Spleen (tissue), 7 donors: ENCODE measurements around the gene CDR2.
A peak's percentile ranks its signal among the peaks of the same experiment; 100 is the strongest.

Experiments used
- POLR2AphosphoS5 ChIP-seq, 3 donors: sonication (generic); formaldehyde crosslinking; IDR thresholded peaks; one replicate each; pipeline ENCODE4 v1.5.1; 2017; ENCODE audit warnings: antibody characterized with exemption in 3 of 3
- TF ChIP-seq, protein P1 (sequence below), 11 experiments: fragments of 200-600 bp in 7 of 11; fragments of 450-650 bp in 4 of 11; sonication (generic) in 4 of 11; IDR thresholded peaks in 8 of 11; conservative IDR thresholded peaks in 3 of 11; 1 replicate in 7 of 11; 2 replicates in 4 of 11; pipeline versions ENCODE4 v1.4.0 to v1.8.0; 2016 to 2021; ENCODE audit warnings: antibody characterized with exemption in 11 of 11, inconsistent platforms in 4 of 11, mild to moderate bottlenecking in 1 of 11
- donor health status: DM: no; HTN: no; CAD: no; lungs with moderate emphysema.
- donor health status: DM: no; HTN: no; CAD: no.
- donor health status: DM: no; HTN: no; CAD: no.

DNA sequence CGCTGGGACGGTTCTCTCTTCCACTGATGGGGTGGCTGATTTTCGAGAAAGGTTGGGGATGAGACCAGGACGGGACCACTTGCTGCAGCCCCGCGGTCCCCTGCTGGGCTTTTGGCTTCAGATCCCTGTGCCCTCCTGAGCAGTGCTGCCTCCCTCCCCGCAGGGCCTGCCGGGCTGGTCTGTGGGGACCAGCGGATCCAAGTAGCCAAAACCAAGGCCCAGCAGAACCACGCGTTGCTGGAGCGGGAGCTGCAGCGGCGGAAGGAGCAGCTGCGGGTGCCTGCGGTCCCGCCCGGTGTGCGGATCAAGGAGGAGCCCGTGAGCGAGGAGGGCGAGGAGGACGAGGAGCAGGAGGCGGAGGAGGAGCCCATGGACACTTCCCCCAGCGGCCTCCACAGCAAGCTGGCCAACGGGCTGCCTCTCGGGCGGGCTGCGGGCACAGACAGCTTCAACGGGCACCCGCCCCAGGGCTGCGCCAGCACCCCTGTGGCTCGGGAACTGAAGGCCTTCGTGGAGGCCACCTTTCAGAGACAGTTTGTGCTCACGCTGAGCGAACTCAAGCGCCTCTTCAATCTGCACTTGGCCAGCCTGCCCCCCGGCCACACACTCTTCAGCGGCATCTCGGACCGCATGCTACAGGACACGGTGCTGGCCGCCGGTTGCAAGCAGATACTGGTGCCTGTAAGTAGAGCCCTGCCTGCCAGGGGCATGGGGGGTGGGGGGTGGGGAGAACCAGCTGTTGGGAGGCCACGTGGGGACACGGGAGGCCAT is 48.6 kb downstream of the CDR2 start:
- TF ChIP-seq, protein P1, sequence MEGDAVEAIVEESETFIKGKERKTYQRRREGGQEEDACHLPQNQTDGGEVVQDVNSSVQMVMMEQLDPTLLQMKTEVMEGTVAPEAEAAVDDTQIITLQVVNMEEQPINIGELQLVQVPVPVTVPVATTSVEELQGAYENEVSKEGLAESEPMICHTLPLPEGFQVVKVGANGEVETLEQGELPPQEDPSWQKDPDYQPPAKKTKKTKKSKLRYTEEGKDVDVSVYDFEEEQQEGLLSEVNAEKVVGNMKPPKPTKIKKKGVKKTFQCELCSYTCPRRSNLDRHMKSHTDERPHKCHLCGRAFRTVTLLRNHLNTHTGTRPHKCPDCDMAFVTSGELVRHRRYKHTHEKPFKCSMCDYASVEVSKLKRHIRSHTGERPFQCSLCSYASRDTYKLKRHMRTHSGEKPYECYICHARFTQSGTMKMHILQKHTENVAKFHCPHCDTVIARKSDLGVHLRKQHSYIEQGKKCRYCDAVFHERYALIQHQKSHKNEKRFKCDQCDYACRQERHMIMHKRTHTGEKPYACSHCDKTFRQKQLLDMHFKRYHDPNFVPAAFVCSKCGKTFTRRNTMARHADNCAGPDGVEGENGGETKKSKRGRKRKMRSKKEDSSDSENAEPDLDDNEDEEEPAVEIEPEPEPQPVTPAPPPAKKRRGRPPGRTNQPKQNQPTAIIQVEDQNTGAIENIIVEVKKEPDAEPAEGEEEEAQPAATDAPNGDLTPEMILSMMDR (IDR thresholded peaks at IDR 0.05 in 8 of 11, conservative IDR thresholded peaks at IDR 0.05 in 3 of 11), result no peak
- peak in 1 of 3 donors; percentile 62 for TF ChIP-seq POLR2AphosphoS5 (IDR thresholded peaks at IDR 0.05)
